Spleen (tissue), 7 donors: ENCODE data around the gene GATA2.
A peak's percentile ranks its signal among the peaks of the same experiment; 100 is the strongest.

Experiments used
- POLR2A ChIP-seq, 3 donors: fragments of 450-650 bp; IDR thresholded peaks; one replicate each; pipeline ENCODE4 v1.5.1; 2017; ENCODE audit warnings: antibody characterized with exemption in 3 of 3, mild to moderate bottlenecking in 1 of 3
- POLR2AphosphoS5 ChIP-seq, 3 donors: sonication (generic); formaldehyde crosslinking; IDR thresholded peaks; one replicate each; pipeline ENCODE4 v1.5.1; 2017; ENCODE audit warnings: antibody characterized with exemption in 3 of 3
- TF ChIP-seq, protein P1 (sequence below), 11 experiments: fragments of 200-600 bp in 7 of 11; fragments of 450-650 bp in 4 of 11; sonication (generic) in 4 of 11; IDR thresholded peaks in 8 of 11; conservative IDR thresholded peaks in 3 of 11; 1 replicate in 7 of 11; 2 replicates in 4 of 11; pipeline versions ENCODE4 v1.4.0 to v1.8.0; 2016 to 2021; ENCODE audit warnings: antibody characterized with exemption in 11 of 11, inconsistent platforms in 4 of 11, mild to moderate bottlenecking in 1 of 11
- donor health status: DM: no; HTN: no; CAD: no; lungs with moderate emphysema.
- donor health status: DM: no; HTN: no; CAD: no.
- donor health status: DM: no; HTN: no; CAD: no.

DNA sequence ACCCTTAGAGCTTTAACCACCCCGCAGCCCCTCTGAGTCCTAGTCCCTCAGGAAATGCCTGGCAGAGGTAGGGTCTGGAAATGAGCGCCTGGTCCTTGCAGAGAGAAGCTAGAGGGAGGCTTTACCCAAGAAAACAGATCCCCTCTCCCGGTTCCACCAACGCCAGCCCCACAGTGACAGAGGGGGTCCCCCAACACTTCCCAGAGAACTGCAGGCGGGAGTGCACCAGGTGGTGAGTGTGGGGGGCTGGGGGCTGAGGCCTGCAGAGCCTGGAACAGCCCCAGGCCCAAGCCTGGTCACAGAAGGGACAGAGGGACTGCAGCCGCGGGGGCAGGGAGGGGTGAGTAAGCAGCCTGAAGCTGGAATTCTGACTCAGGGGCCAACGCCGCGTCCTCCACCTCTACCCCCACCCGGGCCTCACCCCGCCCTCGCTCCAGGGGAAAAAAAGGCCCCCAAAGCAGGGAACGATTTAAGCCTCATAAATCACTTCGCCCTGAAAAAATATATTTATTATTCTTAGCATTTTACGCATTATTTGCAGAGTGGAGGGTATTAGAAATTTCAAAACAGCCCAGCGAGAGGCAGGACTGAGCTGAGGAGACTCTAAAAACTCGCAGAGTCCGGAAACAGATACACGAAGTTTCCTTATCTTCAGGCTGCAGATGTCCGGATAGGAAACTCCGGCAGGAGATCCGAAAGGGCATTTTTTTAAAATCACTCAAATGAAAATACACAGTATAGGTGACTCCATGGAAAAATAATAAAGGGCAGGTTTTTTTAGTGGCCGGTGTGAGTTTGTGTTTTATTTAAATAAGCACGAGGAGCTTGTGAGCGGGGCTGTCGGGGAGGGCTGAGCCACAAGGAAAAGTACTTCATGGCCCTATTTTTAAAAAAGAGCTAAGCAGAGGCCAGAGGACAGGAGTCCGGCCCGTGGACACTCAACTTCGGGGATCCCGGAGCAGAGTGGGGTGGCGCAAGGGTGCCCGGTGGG lies 10.0 kb downstream of the GATA2 start:
- TF ChIP-seq, protein P1, sequence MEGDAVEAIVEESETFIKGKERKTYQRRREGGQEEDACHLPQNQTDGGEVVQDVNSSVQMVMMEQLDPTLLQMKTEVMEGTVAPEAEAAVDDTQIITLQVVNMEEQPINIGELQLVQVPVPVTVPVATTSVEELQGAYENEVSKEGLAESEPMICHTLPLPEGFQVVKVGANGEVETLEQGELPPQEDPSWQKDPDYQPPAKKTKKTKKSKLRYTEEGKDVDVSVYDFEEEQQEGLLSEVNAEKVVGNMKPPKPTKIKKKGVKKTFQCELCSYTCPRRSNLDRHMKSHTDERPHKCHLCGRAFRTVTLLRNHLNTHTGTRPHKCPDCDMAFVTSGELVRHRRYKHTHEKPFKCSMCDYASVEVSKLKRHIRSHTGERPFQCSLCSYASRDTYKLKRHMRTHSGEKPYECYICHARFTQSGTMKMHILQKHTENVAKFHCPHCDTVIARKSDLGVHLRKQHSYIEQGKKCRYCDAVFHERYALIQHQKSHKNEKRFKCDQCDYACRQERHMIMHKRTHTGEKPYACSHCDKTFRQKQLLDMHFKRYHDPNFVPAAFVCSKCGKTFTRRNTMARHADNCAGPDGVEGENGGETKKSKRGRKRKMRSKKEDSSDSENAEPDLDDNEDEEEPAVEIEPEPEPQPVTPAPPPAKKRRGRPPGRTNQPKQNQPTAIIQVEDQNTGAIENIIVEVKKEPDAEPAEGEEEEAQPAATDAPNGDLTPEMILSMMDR (IDR thresholded peaks at IDR 0.05 in 8 of 11, conservative IDR thresholded peaks at IDR 0.05 in 3 of 11), result peak in 1 of 11 experiments; percentile 11
- peak; percentile 43 to 80 (median 49) for TF ChIP-seq POLR2AphosphoS5 (IDR thresholded peaks at IDR 0.05)
- TF ChIP-seq POLR2A (IDR thresholded peaks at IDR 0.05), result no peak
